Ovary (tissue), 9 donors: ENCODE measurements around the gene KCND2. TPM values are rescaled to one million over a fixed set of nuclear protein-coding genes. Genes with fewer than 3 reads are reported as not detected.

Source experiments
- DNase-seq, 5 donors: peaks; one replicate each; pipeline ENCODE4 v3.0.0-alpha.2; 2019 to 2020
- H3K27ac ChIP-seq, 2 donors: fragments of 200-600 bp; one replicate each; pipeline versions ENCODE4 v1.5.1 to v1.8.0; 2019 to 2022
- H3K27me3 ChIP-seq: fragments of 200-600 bp; one replicate; pipeline ENCODE4 v1.8.0; 2022
- H3K36me3 ChIP-seq: fragments of 200-600 bp; sonication (generic); one replicate; pipeline ENCODE4 v1.5.1; 2019
- H3K4me1 ChIP-seq: one replicate; pipeline ENCODE4 v1.8.1; 2013; ENCODE audit warnings: mild to moderate bottlenecking, moderate library complexity; ENCODE audit not compliant: insufficient read depth
- H3K4me3 ChIP-seq: fragments of 200-600 bp; sonication (generic); one replicate; pipeline ENCODE4 v1.5.1; 2017
- H3K9me3 ChIP-seq, 2 donors: fragments of 200-600 bp in 1 of 2; sonication (generic) in 1 of 2; one replicate each; pipeline versions ENCODE4 v1.5.1 to v1.8.1; 2013 to 2019; ENCODE audit warnings: mild to moderate bottlenecking in 1 of 2, moderate library complexity in 1 of 2
- CTCF ChIP-seq, 3 donors: fragments of 450-650 bp in 2 of 3; fragments of 200-600 bp in 1 of 3; IDR thresholded peaks; one replicate each; pipeline versions ENCODE4 v1.5.1 to v1.8.0; 2016 to 2022; ENCODE audit warnings: antibody characterized with exemption in 3 of 3, mild to moderate bottlenecking in 1 of 3
- EP300 ChIP-seq: sonication (generic); formaldehyde crosslinking; IDR thresholded peaks from one replicate; pipeline ENCODE4 v1.6.1; 2017; ENCODE audit warnings: antibody characterized with exemption
- POLR2A ChIP-seq: fragments of 450-650 bp; IDR thresholded peaks from one replicate; pipeline ENCODE4 v1.6.1; 2017; ENCODE audit warnings: antibody characterized with exemption, mild to moderate bottlenecking, moderate library complexity
- WGBS, 3 donors: extraction: QIAGEN DNeasy Blood & Tissue Kit in 1 of 3; methylation state at CpG; one replicate each; pipeline versions ENCODE4 v1.1.5 to v1.1.7; 2013 to 2017; 5-methylcytosine and 5-hydroxymethylcytosine counted together
- intact Hi-C, 4 donors: fragments of 100-400 bp; cut with DNase I; formaldehyde crosslinking; loops; one replicate each; pipeline versions ENCODE4 v1.11.0 to v1.15.1; 2022 to 2023
- polyA plus RNA-seq, 2 donors: library from polyadenylated mRNA; stranded (reverse); fragments of 200-250 nt in 1 of 2; fragments of 350-450 nt in 1 of 2; fragmentation: Illumina TruSeq in 1 of 2; extraction: RNeasy Lipid Tissue Mini Kit (QIAGEN cat#74804) in 1 of 2; gene quantifications; one replicate each; pipeline ENCODE4 v1.2.3, GENCODE V29; 2013 to 2014
- total RNA-seq, 7 donors: library from RNA; depleted of rRNA in 2 of 7; stranded (reverse); fragments of >200 nt in 2 of 7; fragmentation: NEBNext Ultra II Directional in 3 of 7; extraction: Animal tissue kit (Norgen Biotek cat#: 25700) in 3 of 7; gene quantifications; one replicate each; pipeline versions ENCODE4 v1.1.0 to v1.2.4, GENCODE V29; 2016 to 2023
- donor health status: DM: no; HTN: no; CAD: no; lungs with moderate emphysema.
- donor health status: DM: no; HTN: no; CAD: no.
- donor health status: Bipolar disorder and iron deficiency.
- donor health status: DM: yes; HTN: yes; CAD: no.
- donor health status: DM: no; HTN: no; CAD: no.
- donor health status: DM: yes; HTN: yes; CAD: no.

Gene KCND2
- total and polyA plus RNA-seq, 9 donors: 3.2 to 14.5 (median 5.4) TPM

- WGBS, 3 donors: 37 to 61% (median 39%) methylated on average over 3 of the region's 3 CpGs
- Histone ChIP-seq H3K4me1 (no peaks in the 10 kb centered on the region), H3K27ac (no peak overlapping the region), H3K27me3 (no peaks in the 10 kb centered on the region), H3K4me3 (no peak overlapping the region), H3K36me3 (no peaks in the 10 kb centered on the region), H3K9me3 (no peaks in the 10 kb centered on the region)
- intact Hi-C loops: no loop called here
- DNase-seq: no peak
- TF ChIP-seq POLR2A (no peak), EP300 (no peak), CTCF (IDR thresholded peaks at IDR 0.05) (no peak)
Observed at GRCh38 chr7:120280743-120281142, 7.8 kb downstream of the KCND2 start.

GRCh38 chr7:120293027-120293426, 20.1 kb downstream of the KCND2 start:
- H3K27me3 ChIP-seq: no peaks in the 10 kb centered on the region
- intact Hi-C loops: no loop called here
- no peaks in the 10 kb centered on the region for H3K36me3 ChIP-seq

GRCh38 chr7:120302190-120302589, 29.2 kb downstream of the KCND2 start:
- intact Hi-C loops: no loop called here
- Histone ChIP-seq H3K36me3 (no peaks in the 10 kb centered on the region), H3K9me3 (no peaks in the 10 kb centered on the region), H3K27me3 (no peaks in the 10 kb centered on the region), H3K4me3 (no peak overlapping the region), H3K4me1 (no peaks in the 10 kb centered on the region), H3K27ac (no peak overlapping the region)
- TF ChIP-seq EP300: no peak
- no peak for TF ChIP-seq POLR2A
- no peak for TF ChIP-seq CTCF (IDR thresholded peaks at IDR 0.05)
- WGBS, 3 donors: 93 to 97% (median 96%) methylated on average over 7 of the region's 7 CpGs
- DNase-seq: no peak

More at GRCh38 chr7:120293027-120293426, 20.1 kb downstream of the KCND2 start:
- H3K27ac ChIP-seq: no peak overlapping the region
- TF ChIP-seq POLR2A (no peak), CTCF (IDR thresholded peaks at IDR 0.05) (no peak), EP300 (no peak)
- H3K4me3 ChIP-seq: no peak overlapping the region
- DNase-seq: no peak
- H3K9me3 ChIP-seq: no peaks in the 10 kb centered on the region
- no peaks in the 10 kb centered on the region for H3K4me1 ChIP-seq

GRCh38 chr7:120303105-120303504, 30.1 kb downstream of the KCND2 start:
- H3K4me1 ChIP-seq: no peaks in the 10 kb centered on the region
- intact Hi-C loops: no loop called here
- no peak overlapping the region for H3K4me3 ChIP-seq
- no peak for DNase-seq
- no peaks in the 10 kb centered on the region for H3K9me3 ChIP-seq
- H3K36me3 ChIP-seq: no peaks in the 10 kb centered on the region
- no peak overlapping the region for H3K27ac ChIP-seq
- no peaks in the 10 kb centered on the region for H3K27me3 ChIP-seq
- TF ChIP-seq POLR2A (no peak), CTCF (IDR thresholded peaks at IDR 0.05) (no peak), EP300 (no peak)

GRCh38 chr7:120304674-120305073, 31.7 kb downstream of the KCND2 start:
- Histone ChIP-seq H3K36me3 (no peaks in the 10 kb centered on the region), H3K4me3 (no peak overlapping the region), H3K4me1 (no peaks in the 10 kb centered on the region), H3K27me3 (no peaks in the 10 kb centered on the region), H3K27ac (no peak overlapping the region), H3K9me3 (no peaks in the 10 kb centered on the region)
- 92 to 95% (median 94%) methylated on average over 6 of the region's 6 CpGs for WGBS, 3 donors
- intact Hi-C loops: no loop called here
- DNase-seq: no peak
- TF ChIP-seq POLR2A: no peak
